HL-60 (cell line): Measurements from ENCODE around the gene JTB.
A peak's percentile ranks its signal among the peaks of the same experiment; 100 is the strongest.

ENCODE experiments used
- DNase-seq, 2 experiments: peaks; one replicate each; pipeline ENCODE4 v3.0.0-alpha.2; 2010 to 2020; ENCODE audit warnings: low read depth in 1 of 2, low spot score in 1 of 2
- H3K27ac ChIP-seq: fragments of 250-450 bp; sonication (Bioruptor Pico); replicated peaks from 2 replicates; pipeline ENCODE4 v1.5.1; 2020; ENCODE audit warnings: mild to moderate bottlenecking, moderate library complexity
- H3K27me3 ChIP-seq: fragments of 250-450 bp; sonication (Bioruptor Pico); 2 replicates; pipeline ENCODE4 v1.5.1; 2021; ENCODE audit warnings: mild to moderate bottlenecking, moderate library complexity; ENCODE audit not compliant: insufficient read depth, poor library complexity, severe bottlenecking
- H3K4me3 ChIP-seq: replicated peaks from 2 replicates; pipeline ENCODE4 v1.5.1; 2011; ENCODE audit warnings: mild to moderate bottlenecking, control low read depth, low read length; ENCODE audit not compliant: insufficient read depth
- CTCF ChIP-seq: IDR thresholded peaks from one replicate; pipeline ENCODE4 v1.5.1; 2011; ENCODE audit warnings: low read length, control low read depth, inconsistent platforms; ENCODE audit not compliant: insufficient read depth
- GABPA ChIP-seq: IDR thresholded peaks from 2 replicates; pipeline ENCODE4 v1.6.1; 2012; ENCODE audit warnings: low read depth
- POLR2AphosphoS5 ChIP-seq: IDR thresholded peaks from 2 replicates; pipeline ENCODE4 v1.6.1; 2012; ENCODE audit warnings: low read depth
- REST ChIP-seq: IDR thresholded peaks from 2 replicates; pipeline ENCODE4 v1.6.1; 2012; ENCODE audit warnings: low read depth; ENCODE audit not compliant: insufficient replicate concordance
- SPI1 ChIP-seq: IDR thresholded peaks from 2 replicates; pipeline ENCODE4 v1.6.1; 2012; ENCODE audit warnings: low read depth, mild to moderate bottlenecking, borderline replicate concordance

The JTB gene

GRCh38 chr1:153929981-153930948 is 47.2 kb downstream of the JTB start:
- Histone ChIP-seq H3K4me3 (no peak overlapping the region), H3K27me3 (no peaks in the 10 kb centered on the region), H3K27ac (no peak overlapping the region)
- TF ChIP-seq GABPA, result no peak
- no peak for TF ChIP-seq SPI1
- no peak for TF ChIP-seq POLR2AphosphoS5
- DNase-seq, result no peak

GRCh38 chr1:153929426-153929825 is 48.0 kb downstream of the JTB start:
- H3K27ac ChIP-seq, result no peak overlapping the region
- no peaks in the 10 kb centered on the region for H3K27me3 ChIP-seq
- H3K4me3 ChIP-seq, result no peak overlapping the region
- TF ChIP-seq GABPA (no peak), POLR2AphosphoS5 (no peak), CTCF (no peak), REST (no peak), SPI1 (no peak)
- no peak for DNase-seq

- Histone ChIP-seq H3K27me3 (no peaks in the 10 kb centered on the region), H3K4me3 (no peak overlapping the region), H3K27ac (no peak overlapping the region)
- no peak for DNase-seq
- TF ChIP-seq POLR2AphosphoS5 (peak; percentile 30; the same call in 1 of the 2 replicates), SPI1 (no peak)
Observed at GRCh38 chr1:153928791-153929341, 48.6 kb downstream of the JTB start.

- Histone ChIP-seq H3K27me3 (no peaks in the 10 kb centered on the region), H3K27ac (no peak overlapping the region), H3K4me3 (no peak overlapping the region)
- no peak for DNase-seq
- TF ChIP-seq REST (no peak), SPI1 (no peak)
Observed at GRCh38 chr1:153928245-153928644, 49.2 kb downstream of the JTB start.

- Histone ChIP-seq H3K27ac (no peak overlapping the region), H3K27me3 (no peaks in the 10 kb centered on the region), H3K4me3 (no peak overlapping the region)
- TF ChIP-seq REST, result no peak
- no peak for TF ChIP-seq SPI1
- TF ChIP-seq GABPA, result no peak
- no peak for TF ChIP-seq CTCF
- TF ChIP-seq POLR2AphosphoS5, result no peak
- DNase-seq, result no peak
Observed at GRCh38 chr1:153926405-153926804, 51.1 kb downstream of the JTB start.
